Activated CD4-positive, CD25-positive, alpha-beta regulatory T cell (primary cell): ENCODE data around the gene COMMD6.
A peak's percentile ranks its signal among the peaks of the same experiment; 100 is the strongest.
"Not testable (repeated sequence)": the region's sequence is repeated elsewhere in the genome, so short reads cannot be mapped to it uniquely, and the experiment has no call there.

Experiments
- DNase-seq, 4 experiments: peaks; one replicate each; lab custom pipeline; 2025; lab: John Stamatoyannopoulos, UW

Gene COMMD6

GRCh38 chr13:75537401-75538365 lies at the start of gene COMMD6:
TSS of gene COMMD6 (minus strand) at chr13:75537841. CDS start at chr13:75537805, 36 bp downstream.
- DNase-seq = peak; percentile 43 to 46 (median 44)

- no peak for DNase-seq
Measured at GRCh38 chr13:75585153-75585552, 47.5 kb upstream of the COMMD6 start.

GRCh38 chr13:75583091-75583490 lies 45.5 kb upstream of the COMMD6 start:
- no peak for DNase-seq

- no peak for DNase-seq
Measured at GRCh38 chr13:75581874-75582640, 44.4 kb upstream of the COMMD6 start.

GRCh38 chr13:75579529-75579928 lies 41.9 kb upstream of the COMMD6 start:
- DNase-seq = no peak

- no peak for DNase-seq
Measured at GRCh38 chr13:75569576-75569975, 31.9 kb upstream of the COMMD6 start.

- no peak for DNase-seq
Measured at GRCh38 chr13:75566658-75567057, 29.0 kb upstream of the COMMD6 start.

- DNase-seq = no peak
Measured at GRCh38 chr13:75558145-75558840, 20.7 kb upstream of the COMMD6 start.

GRCh38 chr13:75556961-75557360 lies 19.3 kb upstream of the COMMD6 start:
- no peak for DNase-seq

- DNase-seq = no peak
Measured at GRCh38 chr13:75555836-75556235, 18.2 kb upstream of the COMMD6 start.

GRCh38 chr13:75554981-75555380 lies 17.3 kb upstream of the COMMD6 start:
- DNase-seq = no peak

- no peak for DNase-seq
Measured at GRCh38 chr13:75554464-75554863, 16.8 kb upstream of the COMMD6 start.

- no peak for DNase-seq
Measured at GRCh38 chr13:75550159-75550567, 12.5 kb upstream of the COMMD6 start.

- peak; percentile 87 to 98 (median 95) for DNase-seq
Measured at GRCh38 chr13:75549262-75550158, 11.9 kb upstream of the COMMD6 start, which contains the start of gene UCHL3. TSS of gene UCHL3 (plus strand) at chr13:75549791. CDS start at chr13:75549821, 30 bp downstream.

- no peak for DNase-seq
Measured at GRCh38 chr13:75547917-75548316, 10.3 kb upstream of the COMMD6 start.

- not testable (repeated sequence) for DNase-seq
Measured at GRCh38 chr13:75545386-75545785, 7.7 kb upstream of the COMMD6 start.

- DNase-seq = no peak
Measured at GRCh38 chr13:75544681-75545330, 7.2 kb upstream of the COMMD6 start.

- no peak for DNase-seq
Measured at GRCh38 chr13:75541961-75542360, 4.3 kb upstream of the COMMD6 start.

- DNase-seq = no peak
Measured at GRCh38 chr13:75541287-75541686, 3.6 kb upstream of the COMMD6 start.

- DNase-seq = no peak
Measured at GRCh38 chr13:75533861-75534260, 3.8 kb downstream of the COMMD6 start.
